Pancreas (tissue), 10 donors: Measurements from ENCODE around the gene RASGRF1. TPM values are rescaled to one million over a fixed set of nuclear protein-coding genes. Genes with fewer than 3 reads are reported as not detected.

Source experiments
- ATAC-seq, 4 donors: fragments of 200-7000 bp; cut with Tn5 transposase; one replicate each; pipeline versions ENCODE4 v1.8.0 to v1.9.1; 2020; ENCODE audit warnings: mild to moderate bottlenecking in 4 of 4, moderate library complexity in 4 of 4
- DNase-seq, 6 donors: peaks; one replicate each; pipeline ENCODE4 v3.0.0-alpha.2; 2020
- FAIRE-seq: peaks from 2 replicates; lab custom pipeline; 2012; peaks lifted over from hg19 to GRCh38; lab: Jason Lieb, UNC
- H3K27ac ChIP-seq, 4 donors: fragments of 200-600 bp; sonication (generic); 1 replicate in 3 of 4; 2 replicates in 1 of 4; pipeline versions ENCODE4 v1.5.0 to v1.8.0; 2020
- H3K27me3 ChIP-seq, 4 donors: fragments of 200-600 bp; one replicate each; pipeline ENCODE4 v1.8.0; 2021
- H3K36me3 ChIP-seq, 3 donors: fragments of 200-600 bp; sonication (generic) in 1 of 3; one replicate each; pipeline versions ENCODE4 v1.5.0 to v1.8.0; 2020 to 2021
- H3K4me1 ChIP-seq, 3 donors: fragments of 200-600 bp; one replicate each; pipeline ENCODE4 v1.8.0; 2021
- H3K4me3 ChIP-seq, 4 donors: fragments of 200-600 bp; sonication (generic) in 2 of 4; one replicate each; pipeline versions ENCODE4 v1.5.0 to v1.8.0; 2020 to 2021
- H3K9me3 ChIP-seq, 4 donors: fragments of 200-600 bp; one replicate each; pipeline ENCODE4 v1.8.0; 2021
- CTCF ChIP-seq, 4 donors: fragments of 200-600 bp; sonication (generic) in 3 of 4; IDR thresholded peaks; one replicate each; pipeline versions ENCODE4 v1.5.0 to v1.8.0; 2021; ENCODE audit warnings: antibody characterized with exemption in 4 of 4
- WGBS, 2 donors: extraction: QIAGEN DNeasy Blood & Tissue Kit; methylation state at CpG; one replicate each; pipeline ENCODE4 v1.1.7; 2013; 5-methylcytosine and 5-hydroxymethylcytosine counted together
- intact Hi-C, 3 donors: fragments of 100-400 bp; cut with DNase I; formaldehyde crosslinking; loops; one replicate each; pipeline versions ENCODE4 v1.11.1 to v1.14.2; 2022
- polyA plus RNA-seq, 2 donors: library from polyadenylated mRNA; stranded (reverse); fragments of 200-250 nt; gene quantifications; one replicate each; pipeline ENCODE4 v1.2.3, GENCODE V29; 2013
- total RNA-seq, 6 donors: library from RNA; stranded (reverse); fragmentation: NEBNext Ultra II Directional in 4 of 6; extraction: Animal tissue kit (Norgen Biotek cat#: 25700) in 4 of 6; gene quantifications; one replicate each; pipeline versions ENCODE4 v1.2.1 to v1.2.4, GENCODE V29; 2021 to 2023
- donor health status: healthy with polysubstance abuse.
- donor health status: DM: no; HTN: no; CAD: no; lungs with moderate emphysema.
- donor health status: DM: no; HTN: no; CAD: no.
- donor health status: control.
- donor health status: control.
- donor health status: Bipolar disorder and iron deficiency.
- donor health status: DM: yes; HTN: yes; CAD: no.
- donor health status: DM: no; HTN: no; CAD: no.
- donor health status: DM: no; HTN: no; CAD: no.
- donor health status: DM: yes; HTN: yes; CAD: no.

The RASGRF1 gene
- total and polyA plus RNA-seq, 8 donors: 0.35 to 8.4 (median 2.1) TPM

- 85 to 86% methylated on average over 12 of the region's 12 CpGs for WGBS, 2 donors
- no peak for FAIRE-seq
- H3K9me3 ChIP-seq: no peaks in the 10 kb centered on the region
- peak in 3 of 4 donors; percentile 44 to 77 (median 73) for ATAC-seq
- DNase-seq: peak in 1 of 6 donors; percentile 61
- peaks cover 3 to 7% (median 3%) of the 10 kb centered on the region in 3 donors for H3K4me1 ChIP-seq
- H3K4me3 ChIP-seq: no peak overlapping the region
- intact Hi-C loops: no loop called here
- H3K27ac ChIP-seq: peak overlapping the region in 1 of 4 donors; percentile 33
- H3K27me3 ChIP-seq: no peaks in the 10 kb centered on the region
- no peak for TF ChIP-seq CTCF (IDR thresholded peaks at IDR 0.05)
- H3K36me3 ChIP-seq: peaks cover 0 to 13% (median 0%) of the 10 kb centered on the region in 3 donors
Observed at GRCh38 chr15:78915341-78916087, 175.1 kb downstream of the RASGRF1 start.

- DNase-seq: no peak
- peaks cover 0 to 7% (median 0%) of the 10 kb centered on the region in 3 donors for H3K36me3 ChIP-seq
- peak; percentile 16 to 55 (median 31) for ATAC-seq
- WGBS, 2 donors: 75 to 80% methylated on average over 13 of the region's 13 CpGs
- TF ChIP-seq CTCF (IDR thresholded peaks at IDR 0.05): peak in 2 of 4 donors; percentile 21 to 32
- peaks cover 3 to 7% (median 3%) of the 10 kb centered on the region in 3 donors for H3K4me1 ChIP-seq
- no peak for FAIRE-seq
- H3K4me3 ChIP-seq: no peak overlapping the region
- no peaks in the 10 kb centered on the region for H3K9me3 ChIP-seq
- no peak overlapping the region for H3K27ac ChIP-seq
- no peaks in the 10 kb centered on the region for H3K27me3 ChIP-seq
- intact Hi-C loops: loop anchor here in 1 of 3 donors (5.0 kb wide), 1 partner anchor 63 kb away; no protein-coding TSS in a partner anchor
Observed at GRCh38 chr15:78914027-78914764, 176.4 kb downstream of the RASGRF1 start.

- H3K27ac ChIP-seq: no peak overlapping the region
- no peak overlapping the region for H3K4me3 ChIP-seq
- FAIRE-seq (no peak), ATAC-seq (no peak), DNase-seq (no peak)
- no peaks in the 10 kb centered on the region for H3K27me3 ChIP-seq
- TF ChIP-seq CTCF (IDR thresholded peaks at IDR 0.05): no peak
- peaks cover 3 to 7% (median 3%) of the 10 kb centered on the region in 3 donors for H3K4me1 ChIP-seq
- 50 to 64% methylated on average over 3 of the region's 3 CpGs for WGBS, 2 donors
- intact Hi-C loops: loop anchor here in 1 of 3 donors (5.0 kb wide), 1 partner anchor 64 kb away; no protein-coding TSS in a partner anchor
- no peaks in the 10 kb centered on the region for H3K9me3 ChIP-seq
- peaks cover 0 to 6% (median 0%) of the 10 kb centered on the region in 3 donors for H3K36me3 ChIP-seq
Observed at GRCh38 chr15:78913012-78913411, 177.6 kb downstream of the RASGRF1 start.

GRCh38 chr15:78912316-78912715 lies 178.3 kb downstream of the RASGRF1 start:
- no peak overlapping the region for H3K27ac ChIP-seq
- peaks cover 0 to 6% (median 0%) of the 10 kb centered on the region in 3 donors for H3K36me3 ChIP-seq
- FAIRE-seq (no peak), DNase-seq (no peak), ATAC-seq (no peak)
- no peaks in the 10 kb centered on the region for H3K27me3 ChIP-seq
- peaks cover 3 to 7% (median 3%) of the 10 kb centered on the region in 3 donors for H3K4me1 ChIP-seq
- no peak for TF ChIP-seq CTCF (IDR thresholded peaks at IDR 0.05)
- no peak overlapping the region for H3K4me3 ChIP-seq
- WGBS, 2 donors: 58 to 64% methylated on average over 2 of the region's 2 CpGs
- no peaks in the 10 kb centered on the region for H3K9me3 ChIP-seq
- intact Hi-C loops: loop anchor here in 1 of 3 donors (5.0 kb wide), 1 partner anchor 65 kb away; no protein-coding TSS in a partner anchor
